ENCODE data around the gene CRLF2.
A peak's percentile ranks its signal among the peaks of the same experiment; 100 is the strongest.
"Not testable (repeated sequence)": the region's sequence is repeated elsewhere in the genome, so short reads cannot be mapped to it uniquely, and the experiment has no call there.

The CRLF2 gene

GRCh38 chrX:1212532-1212931 is at the start of gene CRLF2:
Gene CRLF2, minus strand, starts transcription at chrX:1212649. Its CDS starts 15 bp downstream, at chrX:1212634.
- TF ChIP-seq CTCF (IDR thresholded peaks at IDR 0.05; ENCODE audit: low read depth, low read length), result no peak
- H3K4me3 ChIP-seq (ENCODE audit: low read depth, low read length), result no peak within 1 kb of the TSS
- H3K27ac ChIP-seq, result no peak within 1 kb of the TSS
- H3K27me3 ChIP-seq (ENCODE audit: insufficient read depth, low read depth, severe bottlenecking), result peaks cover 56% of the 10 kb centered on the region
- H3K9me3 ChIP-seq (ENCODE audit: severe bottlenecking), result no peaks in the 10 kb centered on the region
- no peak for DNase-seq
- no peaks in the 10 kb centered on the region for H3K36me3 ChIP-seq

DNA sequence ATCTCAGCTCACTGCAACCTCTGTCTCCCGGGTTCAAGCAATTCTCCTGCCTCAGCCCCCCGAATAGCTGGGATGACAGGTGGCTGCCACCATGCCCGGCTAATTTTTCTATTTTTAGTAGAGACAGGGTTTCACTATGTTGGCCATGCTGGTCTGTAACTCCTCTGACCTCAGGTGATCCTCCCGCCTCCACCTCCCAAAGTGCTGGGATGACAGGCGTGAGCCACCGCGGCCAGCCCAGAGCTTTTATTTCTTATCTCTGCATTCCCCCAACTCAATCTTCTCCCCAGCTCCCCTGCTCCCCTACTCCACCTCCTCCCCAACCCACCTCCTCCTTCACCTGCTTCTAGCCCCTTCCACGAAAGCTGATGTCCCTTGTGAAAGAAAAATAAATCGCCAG is 49.3 kb upstream of the CRLF2 start:
- H3K9me3 ChIP-seq (ENCODE audit: severe bottlenecking); H3K27ac ChIP-seq; H3K4me3 ChIP-seq (ENCODE audit: low read depth, low read length); H3K36me3 ChIP-seq: not testable (repeated sequence)
- peak; percentile 8 for DNase-seq
- peaks cover 12% of the 10 kb centered on the region for H3K27me3 ChIP-seq (ENCODE audit: insufficient read depth, low read depth, severe bottlenecking)

- TF ChIP-seq CTCF (IDR thresholded peaks at IDR 0.05; ENCODE audit: low read depth, low read length), result no peak
- peaks cover 12% of the 10 kb centered on the region for H3K27me3 ChIP-seq (ENCODE audit: insufficient read depth, low read depth, severe bottlenecking)
Measured at GRCh38 chrX:1261285-1261684, 48.8 kb upstream of the CRLF2 start.

DNA sequence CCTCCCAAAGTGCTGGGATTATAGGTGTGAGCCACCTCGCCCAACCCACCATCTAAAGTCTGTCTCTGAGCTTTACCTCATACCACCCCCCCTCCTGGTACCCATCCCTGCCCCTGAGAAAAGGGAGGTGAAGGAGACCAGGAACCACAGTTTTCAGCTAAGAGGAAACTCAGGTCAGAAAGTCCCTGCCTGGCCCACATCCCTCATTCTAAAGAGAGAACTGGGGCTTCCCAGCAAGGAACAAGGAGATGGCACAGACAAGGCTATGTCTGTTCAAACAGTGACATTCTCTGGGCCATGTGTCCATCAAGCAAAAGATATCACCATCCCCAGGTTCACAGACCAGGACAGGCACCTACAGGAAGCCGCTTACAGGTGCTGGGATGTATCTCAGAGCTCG is 40.4 kb upstream of the CRLF2 start:
- H3K36me3 ChIP-seq, result no peaks in the 10 kb centered on the region
- H3K27me3 ChIP-seq (ENCODE audit: insufficient read depth, low read depth, severe bottlenecking), result peaks cover 14% of the 10 kb centered on the region
- TF ChIP-seq CTCF (IDR thresholded peaks at IDR 0.05; ENCODE audit: low read depth, low read length), result no peak
- H3K9me3 ChIP-seq (ENCODE audit: severe bottlenecking), result peaks cover 4% of the 10 kb centered on the region
- H3K4me3 ChIP-seq (ENCODE audit: low read depth, low read length), result no peak overlapping the region
- H3K27ac ChIP-seq, result no peak overlapping the region
- no peak for DNase-seq

More at GRCh38 chrX:1261285-1261684, 48.8 kb upstream of the CRLF2 start:
- Histone ChIP-seq H3K4me3 (ENCODE audit: low read depth, low read length) (no peak overlapping the region), H3K27ac (no peak overlapping the region), H3K36me3 (no peaks in the 10 kb centered on the region), H3K9me3 (ENCODE audit: severe bottlenecking) (peaks cover 5% of the 10 kb centered on the region)
- DNase-seq, result no peak

DNA sequence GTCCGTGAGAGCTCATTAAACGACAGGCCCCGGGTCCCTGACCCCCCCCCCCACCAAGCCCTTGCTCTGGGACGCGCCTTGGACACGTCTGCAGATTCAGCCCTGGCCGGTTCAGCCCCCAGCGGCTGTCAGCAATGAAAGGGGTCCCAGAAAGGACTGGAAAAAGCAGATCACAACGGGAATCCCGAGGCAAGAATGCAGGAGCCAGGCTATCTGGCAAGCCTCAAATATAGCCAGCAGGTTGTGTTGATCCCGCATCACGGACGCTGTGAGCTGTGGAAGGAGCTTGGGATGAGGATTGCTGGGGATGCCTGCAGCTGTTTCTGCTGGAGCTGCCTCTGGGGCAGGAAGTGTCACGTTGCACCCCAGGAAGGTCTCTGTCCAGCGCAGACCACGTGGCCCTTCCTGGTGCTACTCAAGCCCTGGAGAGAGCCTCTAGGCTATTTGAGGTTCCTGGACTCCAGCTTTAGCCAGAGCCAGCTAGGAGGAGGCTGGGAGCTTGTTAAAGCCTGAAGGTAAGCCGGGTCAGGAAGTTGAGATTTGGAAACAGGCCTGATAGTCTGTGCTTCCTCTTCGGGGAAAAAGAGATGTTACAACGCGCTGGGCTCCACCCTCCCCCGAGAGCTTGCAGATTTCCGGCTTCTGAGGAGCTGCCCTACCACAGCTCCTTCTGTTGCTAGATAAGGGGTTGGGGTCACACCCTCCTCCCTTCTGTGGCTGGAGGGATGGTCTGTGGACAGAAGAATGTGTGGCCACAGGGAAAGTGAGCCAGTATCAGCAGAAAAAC is 36.8 kb upstream of the CRLF2 start:
- peak; percentile 28 for DNase-seq
- Histone ChIP-seq H3K4me3 (ENCODE audit: low read depth, low read length) (peak overlapping the region; percentile 26), H3K9me3 (ENCODE audit: severe bottlenecking) (peaks cover 4% of the 10 kb centered on the region), H3K27ac (no peak overlapping the region), H3K36me3 (no peaks in the 10 kb centered on the region), H3K27me3 (ENCODE audit: insufficient read depth, low read depth, severe bottlenecking) (peaks cover 8% of the 10 kb centered on the region)
- no peak for TF ChIP-seq CTCF (IDR thresholded peaks at IDR 0.05; ENCODE audit: low read depth, low read length)

DNA sequence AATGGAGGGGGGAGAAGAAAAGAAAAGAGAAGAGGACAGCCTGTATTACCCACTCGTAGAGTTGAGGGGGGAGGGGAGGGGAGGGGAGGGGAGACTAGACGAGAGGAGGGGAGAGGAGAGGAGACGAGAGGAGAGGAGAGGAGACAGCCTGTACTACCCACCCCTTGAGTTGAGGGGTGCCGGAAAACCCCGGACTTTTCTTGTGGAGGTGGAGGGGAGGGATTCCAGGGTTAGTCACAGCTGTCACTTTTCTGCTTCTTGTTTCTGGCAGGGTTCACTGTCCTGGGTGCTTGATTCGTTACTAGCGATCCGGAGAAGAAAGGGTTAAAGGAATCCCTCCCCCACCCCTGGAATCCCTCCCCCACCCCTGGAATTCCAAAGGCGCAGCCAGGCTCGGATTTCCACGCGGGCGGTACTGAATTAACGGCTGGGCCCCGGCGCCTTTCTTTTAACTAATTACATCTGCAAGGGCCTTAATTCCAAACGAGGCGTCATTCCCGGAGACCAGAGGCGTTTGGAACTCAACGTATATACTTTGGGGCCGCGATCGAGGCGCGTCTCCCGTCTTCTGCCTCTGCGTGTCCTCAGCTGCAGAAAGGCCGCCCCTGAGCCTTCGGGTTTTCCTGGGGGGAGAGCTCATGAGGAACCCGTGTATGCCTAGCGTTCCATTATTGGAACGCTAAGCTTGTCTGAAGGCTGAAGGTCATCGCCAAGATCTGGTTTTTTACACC is 36.0 kb upstream of the CRLF2 start:
- H3K27ac ChIP-seq, result no peak overlapping the region
- H3K9me3 ChIP-seq (ENCODE audit: severe bottlenecking), result peaks cover 4% of the 10 kb centered on the region
- DNase-seq, result peak; percentile 53
- H3K4me3 ChIP-seq (ENCODE audit: low read depth, low read length), result peak overlapping the region; percentile 26
- peaks cover 14% of the 10 kb centered on the region for H3K27me3 ChIP-seq (ENCODE audit: insufficient read depth, low read depth, severe bottlenecking)
- H3K36me3 ChIP-seq, result no peaks in the 10 kb centered on the region
- TF ChIP-seq CTCF (IDR thresholded peaks at IDR 0.05; ENCODE audit: low read depth, low read length), result no peak

Data from WERI-Rb-1 (cell line).